ENCODE results near the gene TDRD7. TPM values are rescaled to one million over a fixed set of nuclear protein-coding genes. Genes with fewer than 3 reads are reported as not detected.
A peak's percentile ranks its signal among the peaks of the same experiment; 100 is the strongest.
"Not testable (repeated sequence)": the region's sequence is repeated elsewhere in the genome, so short reads cannot be mapped to it uniquely, and the experiment has no call there.

Gene TDRD7
- total RNA-seq, 1 experiment from 2014 or later: 14.8 TPM

DNA sequence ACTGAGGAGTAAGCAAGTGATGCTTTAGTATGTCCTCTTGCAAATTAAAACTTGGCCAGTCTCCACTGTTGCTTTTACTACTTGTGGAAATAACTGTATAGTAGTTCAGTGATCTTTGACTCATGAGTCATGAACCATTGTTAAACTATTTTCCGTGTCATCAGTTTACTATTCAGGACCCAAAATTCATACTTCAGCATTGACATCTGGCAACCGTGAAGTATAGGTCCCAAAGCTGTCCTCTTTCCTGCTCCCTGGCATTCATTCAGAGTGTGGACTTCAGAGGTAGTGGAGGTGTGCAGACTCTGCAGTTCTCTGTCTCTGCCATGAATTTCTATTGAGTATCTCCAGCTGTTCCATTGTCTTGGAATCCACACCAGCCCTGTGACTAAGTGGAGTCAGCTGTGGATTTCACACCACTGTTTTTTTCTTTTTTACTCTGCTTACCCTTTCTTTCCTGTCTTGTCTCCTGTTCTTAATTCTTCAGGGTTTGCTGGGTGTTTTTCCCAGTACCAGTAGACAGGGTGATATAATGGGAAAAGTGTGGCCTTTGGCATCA, 7.5 kb downstream of the TDRD7 start:
- peak; percentile 75 for DNase-seq (ENCODE audit: low read depth)

GRCh38 chr9:97425336-97425972, 13.6 kb downstream of the TDRD7 start:
- DNase-seq (ENCODE audit: low read depth): no peak

GRCh38 chr9:97425973-97426336, 14.1 kb downstream of the TDRD7 start:
- no peak for DNase-seq (ENCODE audit: low read depth)

DNA sequence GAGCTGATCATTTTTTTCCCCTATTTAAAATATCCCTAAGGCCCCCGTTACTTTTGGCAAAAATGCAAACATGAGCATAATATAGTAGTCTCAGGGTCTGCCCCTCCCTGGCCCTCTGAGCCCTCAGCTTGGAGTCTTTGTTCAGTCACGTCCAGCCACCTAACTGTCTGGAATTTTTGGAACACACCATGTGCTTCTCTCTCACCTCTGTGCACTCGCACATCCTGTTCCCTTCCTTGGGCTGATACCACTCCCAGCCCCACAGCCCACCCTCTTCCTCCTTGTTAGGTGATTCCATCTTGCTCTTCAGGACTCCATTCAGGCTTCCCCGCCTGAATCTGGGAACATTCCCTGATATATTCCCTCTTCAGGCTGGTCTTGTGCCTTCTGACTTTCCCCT, 16.0 kb downstream of the TDRD7 start:
- DNase-seq (ENCODE audit: low read depth): no peak

GRCh38 chr9:97430316-97431043, 18.6 kb downstream of the TDRD7 start:
- DNase-seq (ENCODE audit: low read depth): no peak

DNA sequence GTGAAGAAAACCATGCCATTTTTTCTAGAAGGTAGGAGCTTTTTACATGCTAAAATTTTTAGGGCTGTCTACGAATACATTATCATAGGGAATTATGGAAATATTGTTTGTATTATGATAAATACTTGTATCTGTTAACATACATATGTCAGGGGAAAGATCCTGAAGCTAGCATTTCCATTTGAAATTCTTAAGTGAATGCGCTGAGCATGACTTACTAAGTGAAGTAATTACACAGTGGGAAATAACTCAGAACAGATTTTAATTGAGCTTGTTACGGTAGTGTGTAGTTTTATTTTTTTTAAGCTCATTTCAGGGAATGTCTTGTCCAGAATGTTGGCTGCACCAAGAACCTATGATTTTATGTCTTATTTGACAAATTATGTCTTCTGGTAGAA, 19.1 kb downstream of the TDRD7 start:
- no peak for DNase-seq (ENCODE audit: low read depth)

DNA sequence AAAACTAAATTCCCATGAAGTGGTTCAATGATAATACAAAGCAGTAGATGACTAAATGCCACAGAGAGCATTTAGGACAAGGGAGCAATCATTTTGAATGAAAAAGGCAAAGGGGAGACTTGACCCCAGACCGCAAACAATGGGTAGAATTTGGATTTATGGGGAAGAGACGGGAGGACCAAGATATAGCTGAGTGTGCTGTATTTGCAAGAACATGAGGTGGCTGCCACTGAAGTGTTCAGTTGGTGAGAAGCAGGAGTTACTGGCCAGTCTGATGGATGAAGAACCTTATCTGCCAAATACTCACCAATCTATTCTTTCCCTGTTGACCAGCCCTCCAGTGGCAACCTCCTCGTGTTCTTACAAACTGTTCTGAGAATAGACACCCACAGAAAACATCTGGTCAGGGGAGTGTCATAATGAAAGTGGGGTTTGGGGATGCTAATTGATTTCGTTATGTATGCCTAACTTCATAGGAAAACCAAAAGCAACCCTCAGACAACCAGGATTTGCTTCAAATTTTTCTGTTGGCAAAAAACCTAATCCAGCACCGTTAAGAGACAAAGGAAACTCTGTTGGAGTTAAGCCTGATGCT, 19.8 kb downstream of the TDRD7 start:
- no peak for DNase-seq (ENCODE audit: low read depth)

- no peak for DNase-seq (ENCODE audit: low read depth)
Measured at GRCh38 chr9:97437051-97437600, 25.2 kb downstream of the TDRD7 start.

DNA sequence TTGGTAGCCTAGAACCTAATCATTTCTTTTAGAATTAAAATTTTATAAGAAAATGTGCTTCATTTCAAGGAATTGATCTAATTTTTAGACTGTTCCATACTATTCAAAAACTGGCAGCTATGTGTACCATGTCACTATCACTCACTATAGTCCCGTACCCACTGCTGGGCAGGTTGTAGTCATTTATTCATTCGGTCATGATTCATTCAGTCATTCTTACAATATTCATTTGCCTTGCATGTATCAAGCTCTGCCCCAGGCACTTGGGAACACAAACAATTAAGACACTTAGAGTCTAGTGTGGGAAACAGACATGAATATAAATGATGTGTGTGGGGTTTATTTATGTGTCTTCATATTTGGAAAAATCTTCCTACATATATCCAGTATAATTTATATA, 26.4 kb downstream of the TDRD7 start:
- DNase-seq (ENCODE audit: low read depth): no peak

- DNase-seq (ENCODE audit: low read depth): no peak
Measured at GRCh38 chr9:97438666-97439065, 26.8 kb downstream of the TDRD7 start.

DNA sequence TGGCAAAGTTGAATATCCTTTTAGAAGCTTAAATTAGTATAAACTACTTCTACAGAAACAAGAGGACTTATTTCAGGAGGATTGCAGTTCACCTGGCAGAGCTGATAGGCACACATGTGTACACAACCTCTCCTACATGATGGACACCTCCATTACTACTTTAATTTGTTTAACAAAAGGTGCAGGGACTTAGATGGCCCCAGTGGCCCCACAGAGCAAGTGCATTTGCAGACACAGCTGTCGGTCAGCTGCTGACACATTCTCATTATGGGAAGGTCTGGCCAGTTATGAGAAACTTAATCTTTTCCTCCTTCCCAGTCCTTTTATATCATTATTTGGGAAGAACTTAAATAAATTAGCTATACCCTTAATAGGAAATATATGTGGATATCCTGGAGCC, 28.3 kb downstream of the TDRD7 start:
- DNase-seq (ENCODE audit: low read depth): no peak

GRCh38 chr9:97441729-97442128, 29.8 kb downstream of the TDRD7 start:
- no peak for DNase-seq (ENCODE audit: low read depth)

- no peak for DNase-seq (ENCODE audit: low read depth)
Measured at GRCh38 chr9:97445119-97445701, 33.3 kb downstream of the TDRD7 start.

- no peak for DNase-seq (ENCODE audit: low read depth)
Measured at GRCh38 chr9:97447001-97447400, 35.1 kb downstream of the TDRD7 start.

- not testable (repeated sequence) for DNase-seq (ENCODE audit: low read depth)
Measured at GRCh38 chr9:97453573-97453972, 41.7 kb downstream of the TDRD7 start.

- not testable (repeated sequence) for DNase-seq (ENCODE audit: low read depth)
Measured at GRCh38 chr9:97456841-97457240, 44.9 kb downstream of the TDRD7 start.

- no peak for DNase-seq (ENCODE audit: low read depth)
Measured at GRCh38 chr9:97459326-97459725, 47.4 kb downstream of the TDRD7 start.

DNA sequence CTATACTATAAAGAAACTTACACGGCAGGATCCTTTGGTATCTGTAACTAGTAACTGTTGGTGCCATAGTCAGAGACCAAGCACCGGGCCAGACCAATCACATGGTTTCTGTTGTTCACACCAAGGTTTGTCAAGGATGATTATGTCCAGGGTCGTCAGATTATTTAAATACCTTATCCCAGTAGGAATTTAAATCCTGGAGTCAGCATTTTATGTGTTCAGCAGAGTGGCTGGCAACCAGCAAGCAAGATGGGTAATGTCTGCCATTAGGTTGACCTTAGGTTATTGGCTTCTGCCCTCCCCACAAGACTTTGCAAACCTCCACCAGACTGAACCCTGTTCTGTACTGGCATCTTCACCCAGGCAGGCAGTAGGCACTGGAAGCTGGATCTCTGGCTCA, 50.3 kb downstream of the TDRD7 start:
- no peak for DNase-seq (ENCODE audit: low read depth)

- no peak for DNase-seq (ENCODE audit: low read depth)
Measured at GRCh38 chr9:97462914-97463313, 51.0 kb downstream of the TDRD7 start.

GRCh38 chr9:97468658-97469448, 57.0 kb downstream of the TDRD7 start:
- peak; percentile 69 for DNase-seq (ENCODE audit: low read depth)

- no peak for DNase-seq (ENCODE audit: low read depth)
Measured at GRCh38 chr9:97470076-97470475, 58.2 kb downstream of the TDRD7 start.

Measured in RPMI7951 (cell line).